ENCODE data around the gene PROX2.

DNA sequence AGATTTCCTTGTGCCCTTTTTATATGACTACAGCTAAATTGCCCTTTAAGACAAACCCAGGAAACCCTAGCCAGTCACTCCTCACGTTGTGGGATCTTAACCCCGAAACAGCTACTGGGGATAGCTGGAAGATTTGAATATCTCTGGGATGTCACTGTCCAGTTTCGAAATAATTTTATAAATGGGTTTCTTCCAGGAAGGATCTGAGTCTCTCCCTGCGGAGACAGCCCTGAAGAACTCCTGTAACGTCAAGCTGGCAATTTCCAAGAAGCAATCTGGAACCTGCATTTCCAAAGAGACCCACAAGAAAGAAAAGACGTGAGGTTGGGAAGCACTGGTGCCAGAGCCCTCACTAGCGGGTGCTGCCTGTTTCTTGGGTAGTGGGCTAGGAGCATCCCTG is 20.9 kb downstream of the PROX2 start:
- TF ChIP-seq POLR2AphosphoS5 (IDR thresholded peaks at IDR 0.05; ENCODE audit: insufficient read depth in 1 of 2, low read depth in 1 of 2) (no peak), POLR2A (IDR thresholded peaks at IDR 0.05) (no peak)
- TF ChIP-seq, protein P1, sequence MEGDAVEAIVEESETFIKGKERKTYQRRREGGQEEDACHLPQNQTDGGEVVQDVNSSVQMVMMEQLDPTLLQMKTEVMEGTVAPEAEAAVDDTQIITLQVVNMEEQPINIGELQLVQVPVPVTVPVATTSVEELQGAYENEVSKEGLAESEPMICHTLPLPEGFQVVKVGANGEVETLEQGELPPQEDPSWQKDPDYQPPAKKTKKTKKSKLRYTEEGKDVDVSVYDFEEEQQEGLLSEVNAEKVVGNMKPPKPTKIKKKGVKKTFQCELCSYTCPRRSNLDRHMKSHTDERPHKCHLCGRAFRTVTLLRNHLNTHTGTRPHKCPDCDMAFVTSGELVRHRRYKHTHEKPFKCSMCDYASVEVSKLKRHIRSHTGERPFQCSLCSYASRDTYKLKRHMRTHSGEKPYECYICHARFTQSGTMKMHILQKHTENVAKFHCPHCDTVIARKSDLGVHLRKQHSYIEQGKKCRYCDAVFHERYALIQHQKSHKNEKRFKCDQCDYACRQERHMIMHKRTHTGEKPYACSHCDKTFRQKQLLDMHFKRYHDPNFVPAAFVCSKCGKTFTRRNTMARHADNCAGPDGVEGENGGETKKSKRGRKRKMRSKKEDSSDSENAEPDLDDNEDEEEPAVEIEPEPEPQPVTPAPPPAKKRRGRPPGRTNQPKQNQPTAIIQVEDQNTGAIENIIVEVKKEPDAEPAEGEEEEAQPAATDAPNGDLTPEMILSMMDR (IDR thresholded peaks at IDR 0.05) = no peak
